ENCODE data around the gene FRMD1.

Gene FRMD1

GRCh38 chr6:168078943-168079405, at the start of gene FRMD1:
Gene FRMD1, minus strand, starts transcription at chr6:168079212. Its CDS starts 118 bp downstream, at chr6:168079094.
- no peak for DNase-seq

DNA sequence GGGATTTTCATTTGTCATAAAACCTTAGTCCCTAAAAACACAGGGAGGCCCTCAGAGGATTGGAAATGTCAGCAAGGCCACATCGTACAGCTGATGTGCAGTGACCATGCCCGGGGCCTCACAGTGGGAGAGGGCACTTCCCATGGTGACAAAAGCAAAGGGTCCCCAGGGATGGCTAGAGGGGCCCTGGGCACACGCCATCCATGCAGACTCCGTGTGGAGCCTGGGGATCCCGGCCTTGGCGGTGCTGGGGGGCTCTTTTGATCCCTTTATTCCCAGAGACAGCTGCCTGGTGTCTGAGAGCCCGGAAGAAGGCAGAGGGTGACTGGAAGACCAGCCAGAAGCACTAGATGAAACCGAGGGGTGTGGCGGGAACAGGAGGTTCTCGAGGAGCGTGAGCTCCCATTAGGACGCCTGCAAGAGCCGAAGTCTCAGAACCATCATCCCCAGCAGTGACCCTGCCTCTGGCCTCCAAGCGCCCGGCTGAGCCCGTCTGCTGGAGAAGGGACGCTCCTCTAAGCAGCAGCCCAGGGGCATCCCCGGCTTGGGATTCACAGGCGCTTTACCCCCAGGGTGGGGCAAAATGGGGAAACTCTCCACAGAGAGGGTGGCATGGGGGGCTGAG, 49.1 kb upstream of the FRMD1 start:
- no peak for DNase-seq

- no peak for DNase-seq
Observed at GRCh38 chr6:168127384-168127868, 48.4 kb upstream of the FRMD1 start.

DNA sequence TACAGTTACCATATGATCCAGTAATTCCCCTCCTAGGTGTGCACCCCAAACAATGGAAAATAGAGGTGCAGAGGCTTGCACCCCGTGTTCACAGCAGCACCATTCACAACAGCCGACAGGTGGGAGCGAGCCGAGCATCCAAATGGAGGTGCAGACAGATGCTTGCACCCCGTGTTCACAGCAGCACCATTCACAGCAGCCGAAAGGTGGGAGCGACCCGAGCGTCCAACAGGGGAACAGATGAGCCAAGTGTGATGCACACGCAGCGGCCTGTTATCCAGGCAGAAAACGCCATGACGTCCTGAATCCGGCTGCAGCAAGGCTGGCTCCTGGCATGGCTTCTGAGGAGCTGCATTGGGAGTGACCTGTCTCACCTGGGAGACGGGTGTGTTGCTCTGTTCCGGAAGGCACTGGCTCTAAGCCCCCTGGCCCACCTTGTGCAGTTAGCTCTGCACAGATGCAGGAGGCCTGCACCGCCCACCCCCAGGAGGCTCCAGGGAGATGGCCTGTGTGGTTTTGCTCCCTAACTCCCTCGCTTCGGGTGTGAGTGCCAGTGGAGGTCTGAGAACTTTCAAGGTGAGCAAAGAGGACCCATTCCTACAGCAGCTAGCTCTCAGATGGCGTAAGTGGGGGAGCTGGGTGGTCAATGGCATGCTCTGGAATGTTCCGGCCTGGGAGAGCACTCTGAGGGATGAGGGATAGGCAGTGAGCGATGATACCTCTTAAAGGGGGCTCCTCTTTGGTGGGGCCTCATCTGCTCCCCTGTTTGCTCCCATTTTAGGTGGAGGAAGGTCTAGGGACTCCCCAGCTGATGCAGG, 47.8 kb upstream of the FRMD1 start:
- no peak for DNase-seq

GRCh38 chr6:168125429-168126001, 46.5 kb upstream of the FRMD1 start:
- no peak for DNase-seq

- no peak for DNase-seq
Observed at GRCh38 chr6:168124921-168125320, 45.9 kb upstream of the FRMD1 start.

GRCh38 chr6:168124158-168124557, 45.1 kb upstream of the FRMD1 start:
- DNase-seq = no peak

- no peak for DNase-seq
Observed at GRCh38 chr6:168123165-168123911, 44.3 kb upstream of the FRMD1 start.

DNA sequence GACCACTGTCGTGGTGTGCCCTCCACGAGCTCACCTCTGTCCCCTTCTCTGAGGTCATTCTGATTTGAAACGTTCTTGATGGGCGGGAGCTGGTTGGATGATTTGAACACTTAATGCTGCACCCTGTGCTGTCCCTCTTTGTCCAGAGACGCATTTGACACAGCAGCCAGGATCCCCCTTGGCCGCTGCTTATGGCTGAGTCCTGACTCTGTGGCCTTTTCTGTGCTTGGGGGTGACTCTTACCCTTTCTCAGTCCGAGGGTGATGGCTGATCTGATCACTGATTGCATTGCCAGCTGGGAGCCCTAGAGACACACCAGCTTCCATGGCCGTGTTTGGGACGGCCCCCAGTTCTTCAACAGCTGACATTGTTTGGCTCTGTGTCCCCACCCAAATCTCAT, 43.5 kb upstream of the FRMD1 start:
- no peak for DNase-seq

DNA sequence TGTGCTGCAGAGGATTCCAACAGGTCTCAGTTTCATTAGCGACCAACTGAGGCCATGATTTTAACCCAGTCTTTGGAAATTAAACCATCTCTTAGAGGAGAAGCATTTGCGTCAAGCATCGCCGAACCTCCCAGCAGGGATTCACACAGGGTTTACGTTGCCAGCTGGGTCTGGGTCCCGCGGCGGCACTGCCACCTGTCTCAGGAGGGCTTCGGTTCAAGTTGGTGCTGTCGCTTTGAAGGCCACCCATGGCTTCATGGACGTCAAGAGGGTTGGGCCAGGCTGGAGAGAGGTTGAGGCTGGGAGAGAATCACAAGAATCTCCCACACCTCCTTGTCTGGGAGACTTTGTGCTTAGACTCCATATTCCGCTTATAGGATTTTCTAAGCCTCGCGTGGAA, 43.0 kb upstream of the FRMD1 start:
- no peak for DNase-seq

GRCh38 chr6:168121303-168121665, 42.3 kb upstream of the FRMD1 start:
- no peak for DNase-seq

- no peak for DNase-seq
Observed at GRCh38 chr6:168120390-168121302, 41.6 kb upstream of the FRMD1 start.

DNA sequence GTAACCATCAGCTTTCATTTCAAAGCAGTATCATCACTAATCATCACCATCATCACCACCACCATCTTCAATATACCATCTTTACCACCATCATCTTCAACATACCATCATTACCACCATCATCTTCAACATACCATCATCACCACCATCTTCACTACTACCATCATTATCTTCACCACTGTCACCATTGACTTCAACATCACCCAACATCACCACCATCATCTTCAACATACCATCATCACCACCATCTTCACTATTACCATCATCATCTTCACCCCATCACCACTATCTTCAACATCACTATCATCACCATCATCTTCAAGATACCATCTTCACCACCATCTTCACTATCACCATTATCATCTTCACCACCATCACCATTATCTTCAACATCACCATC, 40.5 kb upstream of the FRMD1 start:
- no peak for DNase-seq

DNA sequence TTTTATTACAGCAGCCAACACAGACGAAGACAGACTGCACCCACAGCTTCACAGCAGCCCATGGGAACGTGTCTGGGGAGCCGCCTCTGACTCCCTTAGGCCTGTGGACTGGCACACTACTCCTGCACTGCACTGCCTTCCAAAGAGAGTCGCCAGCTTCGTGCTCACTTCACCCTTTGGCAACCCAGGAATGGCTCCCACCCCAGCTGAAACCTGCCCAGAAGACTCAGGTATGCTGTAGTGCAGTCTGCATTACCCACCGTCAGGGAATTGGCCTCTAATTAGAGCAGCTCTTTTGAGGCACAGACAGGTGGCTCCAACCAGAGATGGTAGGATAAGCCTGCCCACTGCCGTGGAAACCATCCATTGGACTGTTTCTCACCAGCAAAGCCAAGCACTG, 39.9 kb upstream of the FRMD1 start:
- DNase-seq = no peak

DNA sequence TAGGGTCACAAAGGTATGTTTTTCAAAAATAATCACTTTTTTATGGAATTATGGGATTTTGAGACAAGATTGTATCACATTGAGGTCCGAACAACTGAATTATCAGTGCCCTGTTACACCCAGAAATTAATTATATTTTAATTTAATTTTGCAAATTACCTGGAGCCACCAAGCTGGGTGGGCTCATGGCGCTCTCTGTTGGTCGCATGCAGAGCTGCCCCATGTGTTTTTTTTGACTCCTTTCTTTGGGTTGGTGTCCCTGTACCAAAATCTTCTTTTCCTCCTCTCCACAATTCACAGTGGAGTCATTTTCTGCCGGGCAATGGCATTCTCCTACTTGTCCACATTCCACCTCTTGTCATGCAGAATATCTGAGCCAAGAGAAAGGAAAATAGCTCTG, 38.9 kb upstream of the FRMD1 start:
- DNase-seq = no peak

DNA sequence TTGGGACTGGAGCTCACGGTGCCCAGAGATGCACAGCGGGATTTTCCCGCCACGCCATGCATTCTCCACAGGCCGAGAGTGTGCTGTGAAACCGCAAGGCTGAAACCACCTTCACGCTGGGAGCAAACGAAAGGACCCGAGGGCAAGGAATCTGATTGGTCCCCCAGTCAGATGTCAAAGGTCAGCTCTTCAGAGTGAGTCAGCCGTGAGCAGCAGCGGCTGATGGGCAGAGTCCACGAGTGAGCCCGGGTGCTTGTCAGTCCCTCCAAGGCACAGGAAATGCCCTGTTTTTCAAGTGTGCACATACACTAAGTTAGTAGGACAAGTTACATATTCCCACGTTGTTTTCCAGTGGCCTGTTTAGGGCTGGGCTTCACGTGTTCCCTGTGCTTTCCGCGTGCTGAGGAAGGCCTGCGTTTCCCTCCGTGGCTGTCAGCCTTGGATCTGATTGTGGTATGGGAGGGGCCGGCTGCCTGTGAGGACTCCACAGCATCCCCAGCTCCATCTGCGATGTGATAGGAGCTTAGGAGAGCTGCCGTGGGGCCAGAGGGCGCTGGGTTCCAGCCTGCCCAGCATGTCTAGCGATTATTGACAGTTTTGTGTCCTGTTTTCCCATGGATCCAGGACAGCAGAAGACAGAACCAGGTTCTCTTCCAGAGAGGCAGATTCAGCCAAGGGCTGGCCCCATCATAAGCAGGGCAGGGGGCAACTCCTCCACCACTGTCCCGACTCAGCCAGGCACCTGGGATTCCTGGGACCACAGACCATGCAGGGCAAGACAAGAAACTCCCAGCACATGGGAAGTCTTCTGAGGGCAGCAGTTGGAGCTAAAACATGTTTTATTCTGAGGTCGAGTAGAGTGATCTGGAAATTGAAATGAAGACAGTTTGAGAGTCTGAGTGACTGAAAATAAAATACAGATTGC, 38.2 kb upstream of the FRMD1 start:
- DNase-seq = no peak

DNA sequence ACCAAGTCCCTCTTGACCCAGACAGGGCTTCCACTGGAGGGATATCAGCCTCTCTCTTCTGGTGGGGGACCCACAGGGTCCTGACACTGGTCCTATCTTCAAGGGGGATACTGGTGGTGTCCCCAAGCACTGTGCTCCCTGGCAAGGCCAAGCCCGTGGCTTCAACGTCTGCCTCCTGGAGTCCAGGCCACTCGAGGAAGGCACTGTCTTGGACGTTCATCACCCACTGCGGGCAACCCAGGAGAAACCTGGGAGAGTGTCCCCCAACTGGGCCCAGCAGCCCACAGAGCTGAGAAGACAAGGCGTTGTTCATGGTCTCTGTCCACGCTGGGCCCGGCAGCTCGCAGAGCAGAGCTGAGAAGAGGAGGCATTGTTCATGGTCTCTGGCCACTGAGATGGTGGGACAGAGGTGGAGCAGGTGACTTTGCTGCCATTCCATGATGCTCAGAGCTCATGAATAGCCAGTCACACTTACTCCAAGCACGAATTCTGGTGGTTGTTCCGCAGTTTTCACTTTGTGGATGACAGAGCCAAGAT, 37.5 kb upstream of the FRMD1 start:
- DNase-seq = no peak

DNA sequence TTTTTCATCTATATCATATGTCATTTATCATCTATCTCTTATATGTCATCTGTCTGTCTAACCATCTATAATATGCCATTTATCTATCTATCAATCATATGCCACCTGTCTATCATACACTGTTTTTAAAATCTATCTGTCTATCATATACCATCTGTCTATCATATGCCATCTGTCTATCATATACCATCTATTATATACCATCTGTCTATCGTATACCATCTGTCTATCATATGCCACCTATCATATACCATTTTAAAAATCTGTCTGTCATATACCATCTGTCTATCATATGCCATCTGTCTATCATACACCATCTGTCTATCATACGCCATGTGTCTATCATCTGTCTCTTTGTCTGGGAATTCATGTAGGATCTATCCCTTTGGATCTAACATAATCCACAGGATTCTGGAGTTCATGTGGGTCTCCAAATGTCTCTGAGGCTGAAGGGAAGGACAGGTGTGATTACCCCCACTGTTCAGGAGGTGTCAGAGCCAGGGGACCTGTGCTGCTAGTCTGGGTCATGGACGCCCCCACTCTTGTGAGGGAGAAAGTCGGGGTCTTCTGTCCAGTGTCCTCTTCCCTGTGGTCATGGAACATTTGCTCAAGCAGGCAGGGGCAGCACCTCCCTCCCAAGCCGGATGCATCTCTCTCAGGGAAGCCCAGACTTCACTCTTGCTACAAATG, 36.9 kb upstream of the FRMD1 start:
- no peak for DNase-seq

- no peak for DNase-seq
Observed at GRCh38 chr6:168113226-168113625, 34.2 kb upstream of the FRMD1 start.

- no peak for DNase-seq
Observed at GRCh38 chr6:168111911-168112310, 32.9 kb upstream of the FRMD1 start.
